PC-9 (cell line): ENCODE measurements around the gene PIK3R1. TPM values are rescaled to one million over a fixed set of nuclear protein-coding genes. Genes with fewer than 3 reads are reported as not detected.

Experiments
- Bru-seq: library from RNA; stranded (reverse); fragments of 400-500 nt; gene quantifications from one replicate; lab custom pipeline; 2021; lab: Mats Ljungman, UMichigan
- BruChase-seq, 2 experiments: library from RNA; stranded (reverse); fragments of 400-500 nt; gene quantifications; one replicate each; lab custom pipeline; 2021; lab: Mats Ljungman, UMichigan
- BruUV-seq: library from RNA; stranded (reverse); fragments of 400-500 nt; replicated peaks from 2 replicates; lab custom pipeline; 2021; lab: Mats Ljungman, UMichigan
- CTCF ChIA-PET: fragments of 300-600 bp; sonication (Branson Sonifier 250); formaldehyde crosslinking; loops from one replicate; lab custom pipeline; 2022; ENCODE audit warnings: antibody characterized with exemption; lab: Charles Lee
- POLR2A ChIA-PET: fragments of 300-600 bp; sonication (Branson Sonifier 250); formaldehyde crosslinking; loops from one replicate; lab custom pipeline; 2022; ENCODE audit warnings: antibody characterized with exemption; ENCODE audit not compliant: unreplicated experiment; lab: Charles Lee
- DNase-seq, 2 experiments: peaks; one replicate each; pipeline versions ENCODE4 v3.0.0 to v3.0.0-alpha.2; 2015 to 2022; ENCODE audit warnings: mixed read lengths in 1 of 2
- H2AFZ ChIP-seq: fragments of 200-600 bp; sonication (generic); 2 replicates; pipeline ENCODE4 v1.8.1; 2017; ENCODE audit warnings: antibody characterized with exemption
- H3F3A ChIP-seq: fragments of 200-600 bp; sonication (generic); 2 replicates; pipeline ENCODE4 v1.8.1; 2017; ENCODE audit warnings: antibody characterized with exemption, mild to moderate bottlenecking, low read depth; ENCODE audit not compliant: insufficient read depth
- H3K27ac ChIP-seq: fragments of 200-600 bp; sonication (generic); 2 replicates; pipeline ENCODE4 v1.6.1; 2016; ENCODE audit warnings: mixed run types
- H3K27me3 ChIP-seq: fragments of 200-600 bp; sonication (generic); 2 replicates; pipeline ENCODE4 v1.6.1; 2016; ENCODE audit warnings: low read depth, mixed run types; ENCODE audit not compliant: insufficient read depth
- H3K36me3 ChIP-seq: fragments of 200-600 bp; sonication (generic); 2 replicates; pipeline ENCODE4 v1.6.1; 2016; ENCODE audit warnings: low read depth, mixed run types
- H3K4me1 ChIP-seq: fragments of 200-600 bp; sonication (generic); replicated peaks from 2 replicates; pipeline ENCODE4 v1.6.1; 2016; ENCODE audit warnings: mixed run types; ENCODE audit not compliant: insufficient read depth
- H3K4me2 ChIP-seq: fragments of 200-600 bp; sonication (generic); 2 replicates; pipeline ENCODE4 v1.6.1; 2017; ENCODE audit warnings: mixed run types
- H3K4me3 ChIP-seq: fragments of 200-600 bp; sonication (generic); 2 replicates; pipeline ENCODE4 v1.6.1; 2016; ENCODE audit warnings: mixed run types
- H3K79me2 ChIP-seq: fragments of 200-600 bp; sonication (generic); 2 replicates; pipeline ENCODE4 v1.6.1; 2017; ENCODE audit warnings: low read depth, mixed run types
- H3K9me2 ChIP-seq: fragments of 200-600 bp; sonication (generic); 2 replicates; pipeline ENCODE4 v1.8.1; 2017; ENCODE audit warnings: mild to moderate bottlenecking; ENCODE audit not compliant: insufficient read depth
- H3K9me3 ChIP-seq: fragments of 200-600 bp; sonication (generic); 2 replicates; pipeline ENCODE4 v1.8.1; 2016; ENCODE audit warnings: low read depth; ENCODE audit not compliant: insufficient read depth
- H4K20me1 ChIP-seq: fragments of 200-600 bp; sonication (generic); 2 replicates; pipeline ENCODE4 v1.8.1; 2017; ENCODE audit not compliant: insufficient read depth
- CTCF ChIP-seq: fragments of 200-600 bp; sonication (generic); conservative IDR thresholded peaks from 2 replicates; pipeline ENCODE4 v1.6.1; 2017; ENCODE audit warnings: mixed run types, antibody characterized with exemption, mild to moderate bottlenecking, moderate library complexity
- EZH2 ChIP-seq: fragments of 200-600 bp; sonication (generic); IDR thresholded peaks from 2 replicates; pipeline ENCODE4 v1.8.0; 2017; ENCODE audit warnings: antibody characterized with exemption, low read depth
- intact Hi-C: fragments of 100-400 bp; cut with micrococcal nuclease; formaldehyde crosslinking; loops from one replicate; pipeline ENCODE4 v1.10.0; 2022; ENCODE audit not compliant: unreplicated experiment
- long read RNA-seq: library from polyadenylated mRNA; stranded (forward); transcript quantifications from one replicate; pipeline ENCODE4 v2.0.0, GENCODE V29; 2022
- total RNA-seq: library from RNA; stranded (reverse); gene quantifications from 2 replicates; pipeline ENCODE4 v1.2.3, GENCODE V29; 2021

The PIK3R1 gene
- total RNA-seq = 15.1 and 15.9 TPM in 2 replicates
- Bru-seq, nascent RNA = percentile 66 among the genes with signal in this experiment
- percentile 59 among the genes with signal in this experiment for BruChase-seq, experiment 1, labeled RNA remaining after a 2-hour chase
- percentile 53 among the genes with signal in this experiment for BruChase-seq, experiment 2, labeled RNA remaining after a 6-hour chase
- long read RNA-seq, full-length matches to known transcripts = 4 of 7 reads
- long read RNA-seq, partial matches to known transcripts = 2 of 7 reads
- long read RNA-seq, other reads (novel, unspliced or antisense) = 1 of 7 reads

GRCh38 chr5:68215208-68215897, at the start of gene PIK3R1:
TSS of gene PIK3R1 (plus strand) at chr5:68215756. CDS start at chr5:68226676, 10,920 bp downstream.
- intact Hi-C loops = no loop called here

GRCh38 chr5:68167195-68167651, 48.3 kb upstream of the PIK3R1 start:
- no peak for DNase-seq
- H3K27me3 ChIP-seq = no peaks in the 10 kb centered on the region
- H3K79me2 ChIP-seq = no peaks in the 10 kb centered on the region
- H3K9me2 ChIP-seq = no peaks in the 10 kb centered on the region
- no peak overlapping the region for H2AFZ ChIP-seq
- intact Hi-C loops = no loop called here
- H3K27ac ChIP-seq = no peak overlapping the region
- H3K4me1 ChIP-seq = no peaks in the 10 kb centered on the region
- H4K20me1 ChIP-seq = no peaks in the 10 kb centered on the region
- TF ChIP-seq CTCF = no peak
- TF ChIP-seq EZH2 = no peak
- CTCF ChIA-PET = interaction anchor here (0.6 kb wide), 1 partner anchor 589 kb away, joined by 3 read pairs; no protein-coding TSS in a partner anchor
- POLR2A ChIA-PET = no interaction called here
- no peaks in the 10 kb centered on the region for H3F3A ChIP-seq
- no peaks in the 10 kb centered on the region for H3K9me3 ChIP-seq
- no peak overlapping the region for H3K4me2 ChIP-seq
- H3K36me3 ChIP-seq = no peaks in the 10 kb centered on the region
- H3K4me3 ChIP-seq = no peak overlapping the region
- no TSS peak for BruUV-seq

More at GRCh38 chr5:68215208-68215897, at the start of gene PIK3R1:
- Histone ChIP-seq H3K4me3 (peak within 1 kb of the TSS; percentile 73), H2AFZ (peak within 1 kb of the TSS; percentile 90), H3K4me2 (peak within 1 kb of the TSS; percentile 81), H3K9me2 (no peaks in the 10 kb centered on the region), H3F3A (peaks cover 8% of the 10 kb centered on the region; the same call in 1 of the 2 replicates), H3K79me2 (peaks cover 21% of the 10 kb centered on the region; the same call in 1 of the 2 replicates), H3K27ac (peak within 1 kb of the TSS; percentile 69), H3K4me1 (peaks cover 22% of the 10 kb centered on the region), H3K27me3 (no peaks in the 10 kb centered on the region), H4K20me1 (no peaks in the 10 kb centered on the region), H3K9me3 (no peaks in the 10 kb centered on the region; the same call in 1 of the 2 replicates), H3K36me3 (no peaks in the 10 kb centered on the region)
- TF ChIP-seq CTCF = 0 out of 2 replicates have a peak, but pooled peaks have one; percentile 27
- no peak for TF ChIP-seq EZH2
- BruUV-seq = no TSS peak
- ChIA-PET POLR2A (interaction anchor here (0.5 to 0.7 kb wide), 7 partner anchors 9 to 724 kb away, joined by 3 to 27 read pairs (median 7); no protein-coding TSS in a partner anchor), CTCF (interaction anchor here (0.6 kb wide), 1 partner anchor 9 kb away, joined by 3 read pairs; no protein-coding TSS in a partner anchor)
- DNase-seq = peak; percentile 69 to 93

- POLR2A ChIA-PET = no interaction called here
- H3K9me2 ChIP-seq = no peaks in the 10 kb centered on the region
- TF ChIP-seq CTCF (no peak), EZH2 (no peak)
- no peaks in the 10 kb centered on the region for H3K4me1 ChIP-seq
- H4K20me1 ChIP-seq = no peaks in the 10 kb centered on the region
- H3K27ac ChIP-seq = no peak overlapping the region
- intact Hi-C loops = no loop called here
- no peaks in the 10 kb centered on the region for H3K79me2 ChIP-seq
- H3K27me3 ChIP-seq = no peaks in the 10 kb centered on the region
- no TSS peak for BruUV-seq
- no peaks in the 10 kb centered on the region for H3K9me3 ChIP-seq
- DNase-seq = no peak
- no peak overlapping the region for H2AFZ ChIP-seq
- H3K36me3 ChIP-seq = no peaks in the 10 kb centered on the region
- no peak overlapping the region for H3K4me3 ChIP-seq
- CTCF ChIA-PET = no interaction called here
- no peaks in the 10 kb centered on the region for H3F3A ChIP-seq
- no peak overlapping the region for H3K4me2 ChIP-seq
These were observed 45.7 kb upstream of the PIK3R1 start for GRCh38 chr5:68169903-68170302.
